OCI-LY3 (cell line): ENCODE data around the gene PTX3.

ENCODE experiments used
- H2AFZ ChIP-seq: fragments of 200-600, 300-600 bp; shearing (Covaris generic); 2 replicates; pipeline ENCODE4 v1.6.0; 2014; ENCODE audit warnings: antibody characterized with exemption, low read depth, low read length
- H3K27ac ChIP-seq: fragments of 200-600, 300-600 bp; sonication (generic); 2 replicates; pipeline ENCODE4 v1.5.1; 2014; ENCODE audit warnings: mild to moderate bottlenecking, low read length, moderate library complexity, mixed read lengths
- H3K27me3 ChIP-seq: fragments of 200-600, 300-600 bp; sonication (generic); 2 replicates; pipeline ENCODE4 v1.6.1; 2014; ENCODE audit warnings: low read depth, low read length, mixed read lengths
- H3K36me3 ChIP-seq: fragments of 200-600, 300-600 bp; sonication (generic); replicated peaks from 2 replicates; pipeline ENCODE3; 2014; ENCODE audit warnings: low read depth, low read length, mixed read lengths
- H3K4me1 ChIP-seq: fragments of 300-600, 200-600 bp; sonication (generic); 2 replicates; pipeline ENCODE4 v1.6.1; 2014; ENCODE audit warnings: low read length, mixed read lengths
- H3K4me2 ChIP-seq: fragments of 200-600, 300-600 bp; sonication (generic); 2 replicates; pipeline ENCODE4 v1.6.1; 2014; ENCODE audit warnings: low read length, mixed read lengths
- H3K4me3 ChIP-seq: fragments of 300-600, 200-600 bp; sonication (generic); 2 replicates; pipeline ENCODE4 v1.5.1; 2014; ENCODE audit warnings: antibody characterized with exemption, mild to moderate bottlenecking, low read length, moderate library complexity
- H3K79me2 ChIP-seq: fragments of 300-600, 200-600 bp; shearing (Covaris generic); 2 replicates; pipeline ENCODE4 v1.6.1; 2014; ENCODE audit warnings: mild to moderate bottlenecking, low read length, mixed read lengths
- H3K9ac ChIP-seq: fragments of 300-600, 200-600 bp; shearing (Covaris generic); 2 replicates; pipeline ENCODE4 v1.6.0; 2014; ENCODE audit warnings: mild to moderate bottlenecking, low read length, moderate library complexity
- H3K9me3 ChIP-seq: fragments of 200-600, 300-600 bp; shearing (Covaris generic); 2 replicates; pipeline ENCODE4 v1.6.1; 2014; ENCODE audit warnings: low read length, mixed read lengths; ENCODE audit not compliant: insufficient read depth
- H4K20me1 ChIP-seq: fragments of 200-600, 300-600 bp; sonication (generic); 2 replicates; pipeline ENCODE4 v1.6.1; 2016; ENCODE audit warnings: low read length, mixed read lengths; ENCODE audit not compliant: insufficient read depth
- EZH2phosphoT487 ChIP-seq: fragments of 200-600 bp; shearing (Covaris generic); IDR thresholded peaks from 2 replicates; pipeline ENCODE4 v1.6.1; 2018; ENCODE audit warnings: antibody characterized with exemption, mixed run types, low read depth
- TF ChIP-seq, protein P1 (sequence below): fragments of 200-600, 300-600 bp; sonication (generic); IDR thresholded peaks from 2 replicates; pipeline ENCODE4 v1.5.1; 2014; ENCODE audit warnings: antibody characterized with exemption, low read length, low read depth

Gene PTX3

DNA sequence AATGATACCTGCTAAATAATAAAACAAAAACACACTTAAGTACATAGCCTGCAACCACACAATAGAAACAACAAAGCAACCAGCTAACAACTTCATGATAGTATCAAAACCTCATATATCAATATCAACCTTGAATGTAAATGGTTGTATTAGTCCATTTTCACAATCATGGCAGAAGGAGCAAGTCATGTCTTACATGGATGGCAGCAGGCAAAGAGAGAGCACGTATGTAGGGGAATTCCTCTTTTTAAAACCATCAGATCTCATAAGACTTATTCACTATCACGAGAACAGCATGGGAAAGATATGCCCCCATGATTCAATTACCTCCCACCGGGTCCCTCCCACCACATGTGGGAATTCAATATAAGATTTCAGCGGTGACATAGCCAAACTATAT, 44.5 kb upstream of the PTX3 start:
- no peak for TF ChIP-seq EZH2phosphoT487
- TF ChIP-seq, protein P1, sequence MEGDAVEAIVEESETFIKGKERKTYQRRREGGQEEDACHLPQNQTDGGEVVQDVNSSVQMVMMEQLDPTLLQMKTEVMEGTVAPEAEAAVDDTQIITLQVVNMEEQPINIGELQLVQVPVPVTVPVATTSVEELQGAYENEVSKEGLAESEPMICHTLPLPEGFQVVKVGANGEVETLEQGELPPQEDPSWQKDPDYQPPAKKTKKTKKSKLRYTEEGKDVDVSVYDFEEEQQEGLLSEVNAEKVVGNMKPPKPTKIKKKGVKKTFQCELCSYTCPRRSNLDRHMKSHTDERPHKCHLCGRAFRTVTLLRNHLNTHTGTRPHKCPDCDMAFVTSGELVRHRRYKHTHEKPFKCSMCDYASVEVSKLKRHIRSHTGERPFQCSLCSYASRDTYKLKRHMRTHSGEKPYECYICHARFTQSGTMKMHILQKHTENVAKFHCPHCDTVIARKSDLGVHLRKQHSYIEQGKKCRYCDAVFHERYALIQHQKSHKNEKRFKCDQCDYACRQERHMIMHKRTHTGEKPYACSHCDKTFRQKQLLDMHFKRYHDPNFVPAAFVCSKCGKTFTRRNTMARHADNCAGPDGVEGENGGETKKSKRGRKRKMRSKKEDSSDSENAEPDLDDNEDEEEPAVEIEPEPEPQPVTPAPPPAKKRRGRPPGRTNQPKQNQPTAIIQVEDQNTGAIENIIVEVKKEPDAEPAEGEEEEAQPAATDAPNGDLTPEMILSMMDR = no peak

DNA sequence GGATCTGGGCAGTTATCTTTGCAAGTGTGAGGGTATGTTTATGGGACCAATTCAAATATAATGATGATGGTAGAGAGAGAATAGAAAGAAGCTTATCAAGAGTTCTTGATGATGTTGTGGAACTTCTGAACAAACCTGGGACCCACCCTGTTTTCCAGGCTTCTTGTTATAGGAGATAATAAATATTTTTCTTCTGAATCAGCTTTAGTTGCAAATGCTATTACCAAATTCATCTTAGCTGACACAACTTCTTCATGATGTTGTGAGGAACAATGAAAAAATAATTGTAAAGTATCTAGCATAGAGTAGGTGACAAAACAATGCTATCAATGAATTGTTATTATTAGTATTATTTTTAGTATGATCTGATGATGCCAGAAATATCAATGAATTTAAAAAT, 43.5 kb upstream of the PTX3 start:
- TF ChIP-seq, protein P1 = no peak
- TF ChIP-seq EZH2phosphoT487 = no peak
- H3K4me1 ChIP-seq = no peaks in the 10 kb centered on the region
- H3K27ac ChIP-seq = no peak overlapping the region
- no peak overlapping the region for H2AFZ ChIP-seq
- H3K79me2 ChIP-seq = no peaks in the 10 kb centered on the region
- no peaks in the 10 kb centered on the region for H4K20me1 ChIP-seq
- H3K27me3 ChIP-seq = peaks cover 3% of the 10 kb centered on the region; the same call in 1 of the 2 replicates
- no peak overlapping the region for H3K4me2 ChIP-seq
- H3K36me3 ChIP-seq = no peaks in the 10 kb centered on the region
- H3K4me3 ChIP-seq = no peak overlapping the region
- H3K9ac ChIP-seq = no peak overlapping the region
- H3K9me3 ChIP-seq = no peaks in the 10 kb centered on the region

More for the DNA sequence above, 44.5 kb upstream of the PTX3 start:
- Histone ChIP-seq H3K4me2 (no peak overlapping the region), H3K4me1 (no peaks in the 10 kb centered on the region), H3K9me3 (no peaks in the 10 kb centered on the region), H4K20me1 (no peaks in the 10 kb centered on the region), H2AFZ (no peak overlapping the region), H3K9ac (no peak overlapping the region), H3K79me2 (no peaks in the 10 kb centered on the region), H3K4me3 (no peak overlapping the region), H3K27ac (no peak overlapping the region), H3K27me3 (peaks cover 6% of the 10 kb centered on the region; the same call in 1 of the 2 replicates), H3K36me3 (no peaks in the 10 kb centered on the region)

GRCh38 chr3:157394411-157394810, 42.2 kb upstream of the PTX3 start:
- H3K79me2 ChIP-seq = no peaks in the 10 kb centered on the region
- H3K27me3 ChIP-seq = peaks cover 3% of the 10 kb centered on the region; the same call in 1 of the 2 replicates
- no peaks in the 10 kb centered on the region for H3K4me1 ChIP-seq
- H3K9me3 ChIP-seq = no peaks in the 10 kb centered on the region
- H3K36me3 ChIP-seq = no peaks in the 10 kb centered on the region
- H3K27ac ChIP-seq = no peak overlapping the region
- H3K9ac ChIP-seq = no peak overlapping the region
- H3K4me3 ChIP-seq = no peak overlapping the region
- TF ChIP-seq EZH2phosphoT487 = no peak
- TF ChIP-seq, protein P1 = no peak
- no peak overlapping the region for H3K4me2 ChIP-seq
- no peak overlapping the region for H2AFZ ChIP-seq
- no peaks in the 10 kb centered on the region for H4K20me1 ChIP-seq

- no peak overlapping the region for H3K4me3 ChIP-seq
- H4K20me1 ChIP-seq = no peaks in the 10 kb centered on the region
- no peaks in the 10 kb centered on the region for H3K79me2 ChIP-seq
- H3K27me3 ChIP-seq = peaks cover 18% of the 10 kb centered on the region
- no peaks in the 10 kb centered on the region for H3K9me3 ChIP-seq
- TF ChIP-seq, protein P1 = no peak
- no peak for TF ChIP-seq EZH2phosphoT487
- no peak overlapping the region for H3K4me2 ChIP-seq
- H3K27ac ChIP-seq = no peak overlapping the region
- H3K4me1 ChIP-seq = no peaks in the 10 kb centered on the region
- no peak overlapping the region for H2AFZ ChIP-seq
- no peak overlapping the region for H3K9ac ChIP-seq
- no peaks in the 10 kb centered on the region for H3K36me3 ChIP-seq
Measured at GRCh38 chr3:157398598-157398997, 38.1 kb upstream of the PTX3 start.
